ENCODE measurements around the gene CRYM.
"Not testable (repeated sequence)": the region's sequence is repeated elsewhere in the genome, so short reads cannot be mapped to it uniquely, and the experiment has no call there.

DNA sequence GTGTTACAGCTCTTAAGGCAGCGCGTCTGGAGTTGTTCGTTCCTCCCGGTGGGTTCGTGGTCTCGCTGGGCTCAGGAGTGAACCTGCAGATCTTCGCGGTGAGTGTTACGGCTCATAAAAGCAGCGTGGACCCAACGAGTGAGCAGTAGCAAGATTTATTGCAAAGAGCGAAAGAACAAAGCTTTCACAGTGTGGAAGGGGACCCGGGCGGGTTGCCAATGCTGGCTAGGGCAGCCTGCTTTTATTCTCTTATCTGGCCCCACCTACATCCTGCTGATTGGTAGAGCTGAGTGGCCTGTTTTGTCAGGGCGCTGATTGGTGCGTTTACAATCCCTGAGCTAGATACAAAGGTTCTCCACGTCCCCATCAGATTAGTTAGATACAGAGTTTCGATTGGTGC is 34.0 kb upstream of the CRYM start:
- TF ChIP-seq, protein P1, sequence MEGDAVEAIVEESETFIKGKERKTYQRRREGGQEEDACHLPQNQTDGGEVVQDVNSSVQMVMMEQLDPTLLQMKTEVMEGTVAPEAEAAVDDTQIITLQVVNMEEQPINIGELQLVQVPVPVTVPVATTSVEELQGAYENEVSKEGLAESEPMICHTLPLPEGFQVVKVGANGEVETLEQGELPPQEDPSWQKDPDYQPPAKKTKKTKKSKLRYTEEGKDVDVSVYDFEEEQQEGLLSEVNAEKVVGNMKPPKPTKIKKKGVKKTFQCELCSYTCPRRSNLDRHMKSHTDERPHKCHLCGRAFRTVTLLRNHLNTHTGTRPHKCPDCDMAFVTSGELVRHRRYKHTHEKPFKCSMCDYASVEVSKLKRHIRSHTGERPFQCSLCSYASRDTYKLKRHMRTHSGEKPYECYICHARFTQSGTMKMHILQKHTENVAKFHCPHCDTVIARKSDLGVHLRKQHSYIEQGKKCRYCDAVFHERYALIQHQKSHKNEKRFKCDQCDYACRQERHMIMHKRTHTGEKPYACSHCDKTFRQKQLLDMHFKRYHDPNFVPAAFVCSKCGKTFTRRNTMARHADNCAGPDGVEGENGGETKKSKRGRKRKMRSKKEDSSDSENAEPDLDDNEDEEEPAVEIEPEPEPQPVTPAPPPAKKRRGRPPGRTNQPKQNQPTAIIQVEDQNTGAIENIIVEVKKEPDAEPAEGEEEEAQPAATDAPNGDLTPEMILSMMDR (IDR thresholded peaks at IDR 0.05) = not testable (repeated sequence)
- TF ChIP-seq POLR2A (IDR thresholded peaks at IDR 0.05) = not testable (repeated sequence)
